ENCODE data around the gene HOXB9.

The HOXB9 gene

GRCh38 chr17:48615047-48615962, 10.9 kb downstream of the HOXB9 start, which contains the start of gene HOXB8 (continued):
- TF ChIP-seq ARNTL (CRISPR knock-in tag; IDR thresholded peaks at IDR 0.05; ENCODE audit: borderline replicate concordance, low read depth) (no peak), GLIS3 (CRISPR knock-in tag; IDR thresholded peaks at IDR 0.05) (no peak)

- TF ChIP-seq TOX (CRISPR knock-in tag; IDR thresholded peaks at IDR 0.05; ENCODE audit: borderline replicate concordance) (no peak), ZFP3 (CRISPR knock-in tag; IDR thresholded peaks at IDR 0.05) (no peak), CSDC2 (CRISPR knock-in tag; IDR thresholded peaks at IDR 0.05) (no peak), ARNTL (CRISPR knock-in tag; IDR thresholded peaks at IDR 0.05; ENCODE audit: borderline replicate concordance, low read depth) (no peak), GLIS3 (CRISPR knock-in tag; IDR thresholded peaks at IDR 0.05) (no peak), ZNF70 (CRISPR knock-in tag; IDR thresholded peaks at IDR 0.05) (no peak), ISL1 (CRISPR knock-in tag; IDR thresholded peaks at IDR 0.05) (no peak), ZNF8 (CRISPR knock-in tag; IDR thresholded peaks at IDR 0.05) (no peak), ZNF565 (CRISPR knock-in tag; conservative IDR thresholded peaks at IDR 0.05; ENCODE audit: low read depth) (no peak), OSR1 (CRISPR knock-in tag; IDR thresholded peaks at IDR 0.05) (no peak), PPARA (CRISPR knock-in tag; IDR thresholded peaks at IDR 0.05; ENCODE audit: borderline replicate concordance) (no peak), TCF4 (CRISPR knock-in tag; IDR thresholded peaks at IDR 0.05; ENCODE audit: borderline replicate concordance) (no peak), SNAI2 (CRISPR knock-in tag; IDR thresholded peaks at IDR 0.05) (no peak)
- TF ChIP-seq, protein P1, sequence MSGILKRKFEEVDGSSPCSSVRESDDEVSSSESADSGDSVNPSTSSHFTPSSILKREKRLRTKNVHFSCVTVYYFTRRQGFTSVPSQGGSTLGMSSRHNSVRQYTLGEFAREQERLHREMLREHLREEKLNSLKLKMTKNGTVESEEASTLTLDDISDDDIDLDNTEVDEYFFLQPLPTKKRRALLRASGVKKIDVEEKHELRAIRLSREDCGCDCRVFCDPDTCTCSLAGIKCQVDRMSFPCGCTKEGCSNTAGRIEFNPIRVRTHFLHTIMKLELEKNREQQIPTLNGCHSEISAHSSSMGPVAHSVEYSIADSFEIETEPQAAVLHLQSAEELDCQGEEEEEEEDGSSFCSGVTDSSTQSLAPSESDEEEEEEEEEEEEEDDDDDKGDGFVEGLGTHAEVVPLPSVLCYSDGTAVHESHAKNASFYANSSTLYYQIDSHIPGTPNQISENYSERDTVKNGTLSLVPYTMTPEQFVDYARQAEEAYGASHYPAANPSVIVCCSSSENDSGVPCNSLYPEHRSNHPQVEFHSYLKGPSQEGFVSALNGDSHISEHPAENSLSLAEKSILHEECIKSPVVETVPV (CRISPR knock-in tag; IDR thresholded peaks at IDR 0.05) = no peak
- TF ChIP-seq, protein P2, sequence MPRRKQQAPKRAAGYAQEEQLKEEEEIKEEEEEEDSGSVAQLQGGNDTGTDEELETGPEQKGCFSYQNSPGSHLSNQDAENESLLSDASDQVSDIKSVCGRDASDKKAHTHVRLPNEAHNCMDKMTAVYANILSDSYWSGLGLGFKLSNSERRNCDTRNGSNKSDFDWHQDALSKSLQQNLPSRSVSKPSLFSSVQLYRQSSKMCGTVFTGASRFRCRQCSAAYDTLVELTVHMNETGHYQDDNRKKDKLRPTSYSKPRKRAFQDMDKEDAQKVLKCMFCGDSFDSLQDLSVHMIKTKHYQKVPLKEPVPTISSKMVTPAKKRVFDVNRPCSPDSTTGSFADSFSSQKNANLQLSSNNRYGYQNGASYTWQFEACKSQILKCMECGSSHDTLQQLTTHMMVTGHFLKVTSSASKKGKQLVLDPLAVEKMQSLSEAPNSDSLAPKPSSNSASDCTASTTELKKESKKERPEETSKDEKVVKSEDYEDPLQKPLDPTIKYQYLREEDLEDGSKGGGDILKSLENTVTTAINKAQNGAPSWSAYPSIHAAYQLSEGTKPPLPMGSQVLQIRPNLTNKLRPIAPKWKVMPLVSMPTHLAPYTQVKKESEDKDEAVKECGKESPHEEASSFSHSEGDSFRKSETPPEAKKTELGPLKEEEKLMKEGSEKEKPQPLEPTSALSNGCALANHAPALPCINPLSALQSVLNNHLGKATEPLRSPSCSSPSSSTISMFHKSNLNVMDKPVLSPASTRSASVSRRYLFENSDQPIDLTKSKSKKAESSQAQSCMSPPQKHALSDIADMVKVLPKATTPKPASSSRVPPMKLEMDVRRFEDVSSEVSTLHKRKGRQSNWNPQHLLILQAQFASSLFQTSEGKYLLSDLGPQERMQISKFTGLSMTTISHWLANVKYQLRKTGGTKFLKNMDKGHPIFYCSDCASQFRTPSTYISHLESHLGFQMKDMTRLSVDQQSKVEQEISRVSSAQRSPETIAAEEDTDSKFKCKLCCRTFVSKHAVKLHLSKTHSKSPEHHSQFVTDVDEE (CRISPR knock-in tag; IDR thresholded peaks at IDR 0.05) = no peak
- ATAC-seq = peak; percentile 11; the same call in 1 of the 3 replicates
These were observed 12.1 kb downstream of the HOXB9 start for GRCh38 chr17:48613862-48614694.

GRCh38 chr17:48612854-48613691, 13.1 kb downstream of the HOXB9 start:
- ATAC-seq = peak; percentile 60
- TF ChIP-seq ZFP3 (CRISPR knock-in tag; IDR thresholded peaks at IDR 0.05) = no peak
- TF ChIP-seq SNAI2 (CRISPR knock-in tag; IDR thresholded peaks at IDR 0.05) = no peak
- TF ChIP-seq, protein P3, sequence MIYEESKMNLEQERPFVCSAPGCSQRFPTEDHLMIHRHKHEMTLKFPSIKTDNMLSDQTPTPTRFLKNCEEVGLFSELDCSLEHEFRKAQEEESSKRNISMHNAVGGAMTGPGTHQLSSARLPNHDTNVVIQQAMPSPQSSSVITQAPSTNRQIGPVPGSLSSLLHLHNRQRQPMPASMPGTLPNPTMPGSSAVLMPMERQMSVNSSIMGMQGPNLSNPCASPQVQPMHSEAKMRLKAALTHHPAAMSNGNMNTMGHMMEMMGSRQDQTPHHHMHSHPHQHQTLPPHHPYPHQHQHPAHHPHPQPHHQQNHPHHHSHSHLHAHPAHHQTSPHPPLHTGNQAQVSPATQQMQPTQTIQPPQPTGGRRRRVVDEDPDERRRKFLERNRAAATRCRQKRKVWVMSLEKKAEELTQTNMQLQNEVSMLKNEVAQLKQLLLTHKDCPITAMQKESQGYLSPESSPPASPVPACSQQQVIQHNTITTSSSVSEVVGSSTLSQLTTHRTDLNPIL (CRISPR knock-in tag; IDR thresholded peaks at IDR 0.05; ENCODE audit: low read depth) = no peak
- TF ChIP-seq, protein P2 (CRISPR knock-in tag; IDR thresholded peaks at IDR 0.05) = no peak
- no peak for TF ChIP-seq RARB (CRISPR knock-in tag; IDR thresholded peaks at IDR 0.05)
- no peak for TF ChIP-seq ZNF565 (CRISPR knock-in tag; conservative IDR thresholded peaks at IDR 0.05; ENCODE audit: low read depth)
- TF ChIP-seq ZNF70 (CRISPR knock-in tag; IDR thresholded peaks at IDR 0.05) = no peak
- no peak for TF ChIP-seq CSDC2 (CRISPR knock-in tag; IDR thresholded peaks at IDR 0.05)
- TF ChIP-seq BACH2 (CRISPR knock-in tag; IDR thresholded peaks at IDR 0.05; ENCODE audit: borderline replicate concordance) = no peak
- no peak for TF ChIP-seq TCF4 (CRISPR knock-in tag; IDR thresholded peaks at IDR 0.05; ENCODE audit: borderline replicate concordance)
- TF ChIP-seq ISL1 (CRISPR knock-in tag; IDR thresholded peaks at IDR 0.05) = no peak
- TF ChIP-seq TOX (CRISPR knock-in tag; IDR thresholded peaks at IDR 0.05; ENCODE audit: borderline replicate concordance) = no peak

Measured in SK-N-SH treated with all-trans-retinoic acid at 6 μM for 48 hours (cell line).